Activated naive CD4-positive, alpha-beta T cell treated with anti-CD3 and anti-CD28 coated beads, Interleukin-2, amount 50 U/mL, for 24 hours (primary cell): ENCODE results near the gene FAM72D.
"Not testable (repeated sequence)": the region's sequence is repeated elsewhere in the genome, so short reads cannot be mapped to it uniquely, and the experiment has no call there.

Source experiments
- H3K27ac Mint-ChIP-seq: one replicate; pipeline ENCODE4 v1.8.0; 2021; ENCODE audit warnings: mild to moderate bottlenecking, mixed read lengths
- H3K27me3 Mint-ChIP-seq: one replicate; pipeline ENCODE4 v1.8.0; 2021; ENCODE audit warnings: mixed read lengths
- H3K36me3 Mint-ChIP-seq: one replicate; pipeline ENCODE4 v1.8.0; 2021; ENCODE audit warnings: mixed read lengths
- H3K4me1 Mint-ChIP-seq: one replicate; pipeline ENCODE4 v1.8.0; 2021; ENCODE audit warnings: mixed read lengths
- H3K4me3 Mint-ChIP-seq: one replicate; pipeline ENCODE4 v1.8.0; 2021; ENCODE audit warnings: mild to moderate bottlenecking, mixed read lengths
- H3K9me3 Mint-ChIP-seq: one replicate; pipeline ENCODE4 v1.8.0; 2021; ENCODE audit warnings: mixed read lengths

The FAM72D gene

GRCh38 chr1:145077872-145078786, 17.6 kb upstream of the FAM72D start:
- not testable (repeated sequence) for H3K4me1 Mint-ChIP-seq, H3K27me3 Mint-ChIP-seq, H3K36me3 Mint-ChIP-seq, H3K9me3 Mint-ChIP-seq, H3K4me3 Mint-ChIP-seq, H3K27ac Mint-ChIP-seq

- H3K4me3 Mint-ChIP-seq, H3K27ac Mint-ChIP-seq, H3K36me3 Mint-ChIP-seq, H3K9me3 Mint-ChIP-seq, H3K4me1 Mint-ChIP-seq, H3K27me3 Mint-ChIP-seq: not testable (repeated sequence)
Observed at GRCh38 chr1:145078787-145079370, 16.9 kb upstream of the FAM72D start.

GRCh38 chr1:145079737-145080136, 16.0 kb upstream of the FAM72D start:
- not testable (repeated sequence) for H3K9me3 Mint-ChIP-seq, H3K4me3 Mint-ChIP-seq, H3K4me1 Mint-ChIP-seq, H3K27ac Mint-ChIP-seq, H3K27me3 Mint-ChIP-seq, H3K36me3 Mint-ChIP-seq

GRCh38 chr1:145080193-145080592, 15.6 kb upstream of the FAM72D start:
- not testable (repeated sequence) for H3K27ac Mint-ChIP-seq, H3K36me3 Mint-ChIP-seq, H3K9me3 Mint-ChIP-seq, H3K27me3 Mint-ChIP-seq, H3K4me3 Mint-ChIP-seq, H3K4me1 Mint-ChIP-seq

GRCh38 chr1:145082483-145083255, 13.1 kb upstream of the FAM72D start:
- not testable (repeated sequence) for H3K4me3 Mint-ChIP-seq, H3K4me1 Mint-ChIP-seq, H3K36me3 Mint-ChIP-seq, H3K27me3 Mint-ChIP-seq, H3K27ac Mint-ChIP-seq, H3K9me3 Mint-ChIP-seq

- H3K4me1 Mint-ChIP-seq, H3K27me3 Mint-ChIP-seq, H3K36me3 Mint-ChIP-seq, H3K9me3 Mint-ChIP-seq, H3K27ac Mint-ChIP-seq: not testable (repeated sequence)
- H3K4me3 Mint-ChIP-seq, result peak overlapping the region; percentile 90
Observed at GRCh38 chr1:145093517-145094149, 2.1 kb upstream of the FAM72D start.

GRCh38 chr1:145094655-145095211, 1.0 kb upstream of the FAM72D start:
- H3K4me3 Mint-ChIP-seq, H3K27me3 Mint-ChIP-seq, H3K9me3 Mint-ChIP-seq, H3K36me3 Mint-ChIP-seq, H3K27ac Mint-ChIP-seq, H3K4me1 Mint-ChIP-seq: not testable (repeated sequence)

- not testable (repeated sequence) for H3K4me3 Mint-ChIP-seq, H3K4me1 Mint-ChIP-seq, H3K36me3 Mint-ChIP-seq, H3K27ac Mint-ChIP-seq, H3K27me3 Mint-ChIP-seq, H3K9me3 Mint-ChIP-seq
Observed at GRCh38 chr1:145101725-145102124, 6.0 kb downstream of the FAM72D start.

GRCh38 chr1:145103294-145103693, 7.5 kb downstream of the FAM72D start:
- H3K27ac Mint-ChIP-seq, H3K9me3 Mint-ChIP-seq, H3K4me3 Mint-ChIP-seq, H3K27me3 Mint-ChIP-seq, H3K4me1 Mint-ChIP-seq, H3K36me3 Mint-ChIP-seq: not testable (repeated sequence)

GRCh38 chr1:145111674-145112073, 15.9 kb downstream of the FAM72D start:
- H3K4me3 Mint-ChIP-seq, H3K27ac Mint-ChIP-seq, H3K36me3 Mint-ChIP-seq, H3K4me1 Mint-ChIP-seq, H3K9me3 Mint-ChIP-seq, H3K27me3 Mint-ChIP-seq: not testable (repeated sequence)

- H3K9me3 Mint-ChIP-seq, H3K36me3 Mint-ChIP-seq, H3K27ac Mint-ChIP-seq, H3K4me1 Mint-ChIP-seq, H3K4me3 Mint-ChIP-seq, H3K27me3 Mint-ChIP-seq: not testable (repeated sequence)
Observed at GRCh38 chr1:145112703-145113102, 16.9 kb downstream of the FAM72D start.

- H3K4me3 Mint-ChIP-seq, H3K9me3 Mint-ChIP-seq, H3K36me3 Mint-ChIP-seq, H3K27me3 Mint-ChIP-seq, H3K27ac Mint-ChIP-seq, H3K4me1 Mint-ChIP-seq: not testable (repeated sequence)
Observed at GRCh38 chr1:145114560-145115057, 18.8 kb downstream of the FAM72D start.

- H3K36me3 Mint-ChIP-seq, H3K27ac Mint-ChIP-seq, H3K9me3 Mint-ChIP-seq, H3K4me3 Mint-ChIP-seq, H3K27me3 Mint-ChIP-seq, H3K4me1 Mint-ChIP-seq: not testable (repeated sequence)
Observed at GRCh38 chr1:145115587-145116493, 20.1 kb downstream of the FAM72D start.

- not testable (repeated sequence) for H3K4me1 Mint-ChIP-seq
Observed at GRCh38 chr1:145119842-145120241, 24.1 kb downstream of the FAM72D start.

More at GRCh38 chr1:145119842-145120241, 24.1 kb downstream of the FAM72D start:
- not testable (repeated sequence) for H3K9me3 Mint-ChIP-seq, H3K27ac Mint-ChIP-seq, H3K36me3 Mint-ChIP-seq, H3K4me3 Mint-ChIP-seq, H3K27me3 Mint-ChIP-seq
